Mucosa of stomach (tissue), 1 donor: ENCODE results near the gene CCDC50.

Source experiments
- H3K27me3 ChIP-seq: one replicate; pipeline ENCODE4 v1.7.0; 2013; ENCODE audit warnings: mild to moderate bottlenecking, low read length; ENCODE audit not compliant: control insufficient read depth, insufficient read depth
- H3K36me3 ChIP-seq: one replicate; pipeline ENCODE4 v1.7.0; 2013; ENCODE audit warnings: low read length; ENCODE audit not compliant: control insufficient read depth, insufficient read depth
- H3K4me1 ChIP-seq: one replicate; pipeline ENCODE4 v1.7.0; 2013; ENCODE audit warnings: mild to moderate bottlenecking, low read length; ENCODE audit not compliant: control insufficient read depth, insufficient read depth
- H3K4me3 ChIP-seq: one replicate; pipeline ENCODE4 v1.7.0; 2013; ENCODE audit warnings: low read length
- H3K9ac ChIP-seq: one replicate; pipeline ENCODE4 v1.7.0; 2013; ENCODE audit warnings: mild to moderate bottlenecking, low read length, moderate library complexity
- H3K9me3 ChIP-seq: one replicate; pipeline ENCODE4 v1.7.0; 2013; ENCODE audit warnings: mild to moderate bottlenecking, low read length, moderate library complexity; ENCODE audit not compliant: control insufficient read depth
- donor health status: Pancreatic carcinoma.

CCDC50 gene

GRCh38 chr3:191324936-191325335 is 4.3 kb upstream of the CCDC50 start:
- Histone ChIP-seq H3K36me3 (no peaks in the 10 kb centered on the region), H3K9ac (no peak overlapping the region), H3K9me3 (no peaks in the 10 kb centered on the region), H3K27me3 (no peaks in the 10 kb centered on the region), H3K4me3 (no peak overlapping the region), H3K4me1 (no peaks in the 10 kb centered on the region)

GRCh38 chr3:191327526-191327925 is 1.7 kb upstream of the CCDC50 start:
- no peaks in the 10 kb centered on the region for H3K36me3 ChIP-seq
- no peaks in the 10 kb centered on the region for H3K9me3 ChIP-seq
- H3K4me1 ChIP-seq, result peaks cover 14% of the 10 kb centered on the region
- no peak overlapping the region for H3K9ac ChIP-seq
- no peak overlapping the region for H3K4me3 ChIP-seq
- H3K27me3 ChIP-seq, result no peaks in the 10 kb centered on the region

- H3K27me3 ChIP-seq, result no peaks in the 10 kb centered on the region
- H3K36me3 ChIP-seq, result no peaks in the 10 kb centered on the region
- H3K4me1 ChIP-seq, result peaks cover 14% of the 10 kb centered on the region
- H3K9ac ChIP-seq, result peak overlapping the region; percentile 87
- no peaks in the 10 kb centered on the region for H3K9me3 ChIP-seq
- peak overlapping the region; percentile 5 for H3K4me3 ChIP-seq
Measured at GRCh38 chr3:191328383-191328961, 722 bp upstream of the CCDC50 start.

- Histone ChIP-seq H3K9me3 (no peaks in the 10 kb centered on the region), H3K9ac (peak within 1 kb of the TSS; percentile 87), H3K4me1 (peaks cover 14% of the 10 kb centered on the region), H3K36me3 (no peaks in the 10 kb centered on the region), H3K27me3 (no peaks in the 10 kb centered on the region), H3K4me3 (peak within 1 kb of the TSS; percentile 5)
Measured at GRCh38 chr3:191329654-191330529, 698 bp downstream of the CCDC50 start, which contains the start of gene UTS2B. Gene UTS2B, minus strand, starts transcription at chr3:191330526. Its CDS starts 48,337 bp downstream, at chr3:191282189.

- Histone ChIP-seq H3K9me3 (no peaks in the 10 kb centered on the region), H3K4me1 (peaks cover 14% of the 10 kb centered on the region), H3K27me3 (no peaks in the 10 kb centered on the region), H3K4me3 (peak overlapping the region; percentile 5), H3K36me3 (no peaks in the 10 kb centered on the region), H3K9ac (peak overlapping the region; percentile 87)
Measured at GRCh38 chr3:191330530-191331048, 1.4 kb downstream of the CCDC50 start.

GRCh38 chr3:191331388-191331787 is 2.2 kb downstream of the CCDC50 start:
- H3K4me1 ChIP-seq, result peaks cover 14% of the 10 kb centered on the region
- H3K9me3 ChIP-seq, result no peaks in the 10 kb centered on the region
- H3K27me3 ChIP-seq, result no peaks in the 10 kb centered on the region
- H3K4me3 ChIP-seq, result no peak overlapping the region
- H3K36me3 ChIP-seq, result no peaks in the 10 kb centered on the region
- no peak overlapping the region for H3K9ac ChIP-seq

- peaks cover 14% of the 10 kb centered on the region for H3K4me1 ChIP-seq
- H3K4me3 ChIP-seq, result no peak overlapping the region
- H3K36me3 ChIP-seq, result no peaks in the 10 kb centered on the region
- no peaks in the 10 kb centered on the region for H3K27me3 ChIP-seq
- no peak overlapping the region for H3K9ac ChIP-seq
- no peaks in the 10 kb centered on the region for H3K9me3 ChIP-seq
Measured at GRCh38 chr3:191333298-191333880, 4.2 kb downstream of the CCDC50 start.

- Histone ChIP-seq H3K4me1 (peaks cover 14% of the 10 kb centered on the region), H3K27me3 (no peaks in the 10 kb centered on the region), H3K9ac (no peak overlapping the region), H3K4me3 (no peak overlapping the region), H3K9me3 (no peaks in the 10 kb centered on the region), H3K36me3 (no peaks in the 10 kb centered on the region)
Measured at GRCh38 chr3:191334346-191334893, 5.2 kb downstream of the CCDC50 start.

GRCh38 chr3:191336833-191337232 is 7.6 kb downstream of the CCDC50 start:
- Histone ChIP-seq H3K27me3 (no peaks in the 10 kb centered on the region), H3K4me3 (no peak overlapping the region), H3K9me3 (no peaks in the 10 kb centered on the region), H3K9ac (no peak overlapping the region), H3K4me1 (peaks cover 3% of the 10 kb centered on the region), H3K36me3 (no peaks in the 10 kb centered on the region)

GRCh38 chr3:191338177-191338488 is 8.9 kb downstream of the CCDC50 start:
- no peaks in the 10 kb centered on the region for H3K36me3 ChIP-seq
- H3K4me1 ChIP-seq, result peaks cover 12% of the 10 kb centered on the region
- H3K4me3 ChIP-seq, result no peak overlapping the region
- no peaks in the 10 kb centered on the region for H3K27me3 ChIP-seq
- H3K9ac ChIP-seq, result no peak overlapping the region
- no peaks in the 10 kb centered on the region for H3K9me3 ChIP-seq

GRCh38 chr3:191339316-191339917 is 10.2 kb downstream of the CCDC50 start:
- Histone ChIP-seq H3K9ac (no peak overlapping the region), H3K36me3 (no peaks in the 10 kb centered on the region), H3K9me3 (no peaks in the 10 kb centered on the region), H3K4me3 (no peak overlapping the region), H3K4me1 (peaks cover 12% of the 10 kb centered on the region), H3K27me3 (no peaks in the 10 kb centered on the region)
